Measurements from ENCODE around the gene PCSK6. TPM values are rescaled to one million over a fixed set of nuclear protein-coding genes. Genes with fewer than 3 reads are reported as not detected.

The PCSK6 gene
- total and polyA plus RNA-seq, 7 experiments from 2014 or later: 0.12 to 3.0 (median 0.70) TPM; not detected in 1

- intact Hi-C loops (cut with micrococcal nuclease): no loop called here
- Mint-ChIP-seq H3K4me1 (peaks cover 0 to 2% (median 0%) of the 10 kb centered on the region in 7 donors), H3K36me3 (peaks cover 0 to 3% (median 0%) of the 10 kb centered on the region in 5 donors), H3K27ac (no peak overlapping the region), H3K27me3 (peaks cover 0 to 11% (median 2%) of the 10 kb centered on the region in 5 donors), H3K9me3 (peaks cover 0 to 2% (median 0%) of the 10 kb centered on the region in 11 donors), H3K4me3 (no peak overlapping the region)
- CTCF ChIA-PET: interaction anchor here (0.8 to 1.4 kb wide), 2 partner anchors 11 to 20 kb away, joined by 3 to 5 read pairs; partner anchors contain the start of gene SNRPA1
- DNase-seq: no peak
- Histone ChIP-seq H3K4me1 (ENCODE audit: control insufficient read depth in 2 of 2, insufficient read depth in 2 of 2, low read length in 2 of 2) (no peaks in the 10 kb centered on the region), H3K27ac (ENCODE audit: low read depth, low read length) (no peak overlapping the region), H3K4me3 (ENCODE audit: low read length) (no peak overlapping the region), H3K27me3 (ENCODE audit: control insufficient read depth in 2 of 2, insufficient read depth in 2 of 2, low read length in 2 of 2) (no peaks in the 10 kb centered on the region), H3K36me3 (ENCODE audit: control insufficient read depth in 2 of 3, insufficient read depth in 3 of 3, low read length in 3 of 3) (no peaks in the 10 kb centered on the region), H3K9me3 (ENCODE audit: control insufficient read depth in 2 of 3, low read length in 3 of 3) (no peaks in the 10 kb centered on the region)
- POLR2A ChIA-PET: no interaction called here
- no peak for ATAC-seq
These were observed 175.0 kb downstream of the PCSK6 start for GRCh38 chr15:101314336-101315125.

DNA sequence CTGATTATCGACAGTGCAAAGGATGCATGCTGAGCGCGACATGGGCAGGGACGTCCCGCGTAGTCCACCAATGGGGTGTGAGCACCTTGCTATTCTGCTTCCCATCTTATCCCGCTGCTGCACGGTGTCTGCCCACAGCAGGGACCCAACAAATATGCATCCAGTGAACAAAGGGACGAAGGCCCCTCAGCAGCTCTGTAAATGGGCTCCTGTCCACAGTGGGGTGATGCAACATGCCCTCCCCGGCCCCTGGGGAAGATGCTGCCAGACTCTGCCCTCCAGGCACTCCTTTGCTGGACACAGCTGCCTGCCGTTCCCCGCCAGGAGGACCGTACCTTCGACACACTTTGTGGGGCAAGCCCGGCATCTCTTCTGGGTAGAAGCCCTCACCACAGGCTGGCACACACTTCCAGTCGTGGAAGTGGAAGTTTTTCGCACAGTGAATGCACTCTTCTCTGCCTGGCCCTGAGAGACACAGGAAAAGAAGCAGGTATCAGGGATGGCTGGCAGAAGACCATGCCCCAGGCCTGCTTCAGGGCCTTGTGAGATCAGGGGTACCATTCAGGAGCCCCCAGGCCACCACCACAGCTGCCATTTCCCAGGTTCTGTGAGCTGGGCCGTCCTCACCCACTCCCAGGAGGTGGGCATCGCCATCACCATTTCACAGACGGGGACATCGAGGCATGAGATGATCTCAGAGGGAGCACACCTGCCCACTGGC is 176.3 kb downstream of the PCSK6 start:
- POLR2A ChIA-PET: no interaction called here
- no peaks in the 10 kb centered on the region for H3K4me1 Mint-ChIP-seq
- CTCF ChIA-PET: no interaction called here
- ATAC-seq (no peak), DNase-seq (no peak)
- Histone ChIP-seq H3K27ac (ENCODE audit: low read depth, low read length) (no peak overlapping the region), H3K36me3 (ENCODE audit: control insufficient read depth in 2 of 3, insufficient read depth in 3 of 3, low read length in 3 of 3) (no peaks in the 10 kb centered on the region), H3K4me3 (ENCODE audit: low read length) (no peak overlapping the region), H3K4me1 (ENCODE audit: control insufficient read depth in 2 of 2, insufficient read depth in 2 of 2, low read length in 2 of 2) (no peaks in the 10 kb centered on the region), H3K27me3 (ENCODE audit: control insufficient read depth in 2 of 2, insufficient read depth in 2 of 2, low read length in 2 of 2) (no peaks in the 10 kb centered on the region), H3K9me3 (ENCODE audit: control insufficient read depth in 2 of 3, low read length in 3 of 3) (no peaks in the 10 kb centered on the region)
- peaks cover 0 to 3% (median 0%) of the 10 kb centered on the region in 5 donors for H3K36me3 Mint-ChIP-seq
- no peak overlapping the region for H3K27ac Mint-ChIP-seq
- no peak overlapping the region for H3K4me3 Mint-ChIP-seq
- H3K9me3 Mint-ChIP-seq: no peaks in the 10 kb centered on the region
- H3K27me3 Mint-ChIP-seq: peaks cover 0 to 9% (median 0%) of the 10 kb centered on the region in 5 donors
- intact Hi-C loops (cut with micrococcal nuclease): no loop called here

DNA sequence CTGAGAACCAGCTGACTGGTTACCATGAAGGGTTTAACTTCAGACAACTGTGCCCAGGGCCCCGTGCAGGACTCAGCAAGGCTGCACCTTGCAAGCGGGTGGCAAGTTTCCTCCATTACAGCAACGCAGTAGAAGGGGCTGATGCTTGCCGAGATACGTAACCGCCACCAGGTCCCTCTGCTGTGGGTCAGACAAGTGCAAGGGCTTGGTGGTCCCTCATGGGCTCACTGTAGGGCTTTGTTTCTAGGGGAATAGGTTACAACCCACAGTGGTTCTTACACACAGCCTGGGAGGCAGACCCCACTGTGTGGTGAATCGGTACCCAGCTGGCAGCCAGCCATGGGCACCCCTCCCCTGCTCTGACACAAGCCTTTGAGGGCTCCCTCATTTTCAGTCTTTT is 179.0 kb downstream of the PCSK6 start:
- intact Hi-C loops (cut with micrococcal nuclease): no loop called here
- POLR2A ChIA-PET: no interaction called here

DNA sequence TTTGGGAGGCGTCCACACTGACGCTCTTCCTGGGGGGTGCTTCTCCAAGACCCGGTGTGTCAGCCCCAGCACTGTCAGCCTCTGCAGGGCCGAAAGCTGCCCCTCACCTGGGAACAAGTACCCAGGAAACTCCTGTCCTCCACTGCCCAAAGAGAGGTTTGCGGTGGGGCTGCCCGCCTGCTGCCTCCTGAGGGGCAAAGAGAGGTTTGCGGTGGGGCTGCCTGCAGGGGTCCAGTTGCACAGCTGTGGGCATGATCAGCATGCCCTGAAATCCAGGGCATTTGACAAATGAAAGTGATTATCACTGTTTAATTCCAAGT is 179.4 kb downstream of the PCSK6 start:
- no peaks in the 10 kb centered on the region for H3K27me3 Mint-ChIP-seq
- DNase-seq: no peak

More for the DNA sequence above, 179.0 kb downstream of the PCSK6 start:
- Histone ChIP-seq H3K27me3 (ENCODE audit: control insufficient read depth in 2 of 2, insufficient read depth in 2 of 2, low read length in 2 of 2) (no peaks in the 10 kb centered on the region), H3K4me3 (ENCODE audit: low read length) (no peak overlapping the region), H3K9me3 (ENCODE audit: control insufficient read depth in 2 of 3, low read length in 3 of 3) (no peaks in the 10 kb centered on the region), H3K36me3 (ENCODE audit: control insufficient read depth in 2 of 3, insufficient read depth in 3 of 3, low read length in 3 of 3) (no peaks in the 10 kb centered on the region), H3K4me1 (ENCODE audit: control insufficient read depth in 2 of 2, insufficient read depth in 2 of 2, low read length in 2 of 2) (no peaks in the 10 kb centered on the region), H3K27ac (ENCODE audit: low read depth, low read length) (no peak overlapping the region)
- H3K4me3 Mint-ChIP-seq: no peak overlapping the region
- no peaks in the 10 kb centered on the region for H3K27me3 Mint-ChIP-seq
- peaks cover 0 to 3% (median 0%) of the 10 kb centered on the region in 5 donors for H3K36me3 Mint-ChIP-seq
- no peaks in the 10 kb centered on the region for H3K9me3 Mint-ChIP-seq
- CTCF ChIA-PET: interaction anchor here (0.7 kb wide), 1 partner anchor 8 kb away, joined by 3 read pairs; no protein-coding TSS in a partner anchor
- no peak overlapping the region for H3K27ac Mint-ChIP-seq
- H3K4me1 Mint-ChIP-seq: no peaks in the 10 kb centered on the region
- DNase-seq (no peak), ATAC-seq (no peak)

DNA sequence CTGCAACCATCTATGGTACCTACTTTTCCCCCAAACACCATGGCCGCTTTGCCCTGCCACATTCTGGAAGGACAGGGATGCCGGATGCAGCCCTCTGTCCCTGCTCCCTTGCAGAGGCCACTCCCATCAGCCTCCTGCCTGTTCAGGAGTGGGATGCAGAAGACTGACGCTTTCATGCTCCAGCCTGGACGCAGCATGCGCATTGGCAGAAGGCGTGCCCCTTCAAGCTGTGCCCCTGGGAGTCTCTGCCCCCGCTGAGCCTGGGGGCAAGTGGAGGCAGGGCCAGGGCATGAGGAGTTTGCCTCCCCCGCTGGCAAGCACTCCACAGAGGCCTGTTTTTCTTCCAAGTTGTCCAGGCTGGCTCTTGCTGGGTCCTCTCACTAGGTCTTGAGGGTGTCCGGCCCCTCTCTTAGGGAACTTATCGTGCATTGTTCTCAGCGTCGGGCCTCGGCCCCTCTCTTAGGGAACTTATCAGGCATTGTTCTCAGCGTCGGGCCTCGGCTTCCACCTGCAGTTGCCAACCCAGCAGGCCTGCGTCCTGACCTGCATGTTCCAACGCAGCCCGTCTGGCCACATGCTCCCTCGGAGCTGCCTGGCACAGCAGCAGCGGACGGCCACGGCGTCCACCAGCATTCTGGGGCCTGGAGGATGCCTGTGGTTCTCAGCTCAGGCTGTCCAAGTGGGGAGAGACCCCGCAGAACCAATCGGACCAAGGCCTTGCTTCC is 179.9 kb downstream of the PCSK6 start:
- H3K36me3 ChIP-seq (ENCODE audit: control insufficient read depth in 2 of 3, insufficient read depth in 3 of 3, low read length in 3 of 3): no peaks in the 10 kb centered on the region
- DNase-seq (no peak), ATAC-seq (no peak)
- intact Hi-C loops (cut with micrococcal nuclease): no loop called here
- Mint-ChIP-seq H3K4me3 (no peak overlapping the region), H3K9me3 (no peaks in the 10 kb centered on the region), H3K27ac (no peak overlapping the region), H3K27me3 (no peaks in the 10 kb centered on the region), H3K4me1 (no peaks in the 10 kb centered on the region), H3K36me3 (peaks cover 0 to 3% (median 0%) of the 10 kb centered on the region in 5 donors)
- no peaks in the 10 kb centered on the region for H3K27me3 ChIP-seq (ENCODE audit: control insufficient read depth in 2 of 2, insufficient read depth in 2 of 2, low read length in 2 of 2)
- H3K27ac ChIP-seq (ENCODE audit: low read depth, low read length): no peak overlapping the region
- no peaks in the 10 kb centered on the region for H3K4me1 ChIP-seq (ENCODE audit: control insufficient read depth in 2 of 2, insufficient read depth in 2 of 2, low read length in 2 of 2)
- ChIA-PET POLR2A (no interaction called here), CTCF (no interaction called here)
- H3K9me3 ChIP-seq (ENCODE audit: control insufficient read depth in 2 of 3, low read length in 3 of 3): no peaks in the 10 kb centered on the region
- H3K4me3 ChIP-seq (ENCODE audit: low read length): no peak overlapping the region

More for the DNA sequence above, 179.4 kb downstream of the PCSK6 start:
- Histone ChIP-seq H3K4me3 (ENCODE audit: low read length) (no peak overlapping the region), H3K36me3 (ENCODE audit: control insufficient read depth in 2 of 3, insufficient read depth in 3 of 3, low read length in 3 of 3) (no peaks in the 10 kb centered on the region), H3K27ac (ENCODE audit: low read depth, low read length) (no peak overlapping the region), H3K4me1 (ENCODE audit: control insufficient read depth in 2 of 2, insufficient read depth in 2 of 2, low read length in 2 of 2) (no peaks in the 10 kb centered on the region), H3K27me3 (ENCODE audit: control insufficient read depth in 2 of 2, insufficient read depth in 2 of 2, low read length in 2 of 2) (no peaks in the 10 kb centered on the region), H3K9me3 (ENCODE audit: control insufficient read depth in 2 of 3, low read length in 3 of 3) (no peaks in the 10 kb centered on the region)
- ChIA-PET CTCF (no interaction called here), POLR2A (no interaction called here)
- no peak for ATAC-seq
- Mint-ChIP-seq H3K4me1 (no peaks in the 10 kb centered on the region), H3K27ac (no peak overlapping the region), H3K36me3 (peaks cover 0 to 3% (median 0%) of the 10 kb centered on the region in 5 donors), H3K9me3 (no peaks in the 10 kb centered on the region), H3K4me3 (no peak overlapping the region)
- intact Hi-C loops (cut with micrococcal nuclease): no loop called here

- ChIA-PET POLR2A (no interaction called here), CTCF (no interaction called here)
- Histone ChIP-seq H3K4me3 (ENCODE audit: low read length) (no peak overlapping the region), H3K4me1 (ENCODE audit: control insufficient read depth in 2 of 2, insufficient read depth in 2 of 2, low read length in 2 of 2) (no peaks in the 10 kb centered on the region), H3K27ac (ENCODE audit: low read depth, low read length) (no peak overlapping the region), H3K27me3 (ENCODE audit: control insufficient read depth in 2 of 2, insufficient read depth in 2 of 2, low read length in 2 of 2) (no peaks in the 10 kb centered on the region), H3K9me3 (ENCODE audit: control insufficient read depth in 2 of 3, low read length in 3 of 3) (no peaks in the 10 kb centered on the region), H3K36me3 (ENCODE audit: control insufficient read depth in 2 of 3, insufficient read depth in 3 of 3, low read length in 3 of 3) (no peaks in the 10 kb centered on the region)
- DNase-seq (no peak), ATAC-seq (no peak)
- no peak overlapping the region for H3K4me3 Mint-ChIP-seq
- no peak overlapping the region for H3K27ac Mint-ChIP-seq
- peaks cover 0 to 2% (median 0%) of the 10 kb centered on the region in 5 donors for H3K36me3 Mint-ChIP-seq
- H3K27me3 Mint-ChIP-seq: no peaks in the 10 kb centered on the region
- no peaks in the 10 kb centered on the region for H3K9me3 Mint-ChIP-seq
- intact Hi-C loops (cut with micrococcal nuclease): no loop called here
- no peaks in the 10 kb centered on the region for H3K4me1 Mint-ChIP-seq
These were observed 180.7 kb downstream of the PCSK6 start for GRCh38 chr15:101308604-101309435.

Data from naive thymus-derived CD4-positive, alpha-beta T cell (primary cell).